HG02938 (cell line): ENCODE data around the gene LAD1.

Experiments
- ATAC-seq: cut with Tn5 transposase; IDR thresholded peaks from one replicate; pipeline ENCODE4 v1.9.1; 2021; ENCODE audit warnings: mild to moderate bottlenecking, moderate library complexity; ENCODE audit not compliant: unreplicated experiment

Gene LAD1

DNA sequence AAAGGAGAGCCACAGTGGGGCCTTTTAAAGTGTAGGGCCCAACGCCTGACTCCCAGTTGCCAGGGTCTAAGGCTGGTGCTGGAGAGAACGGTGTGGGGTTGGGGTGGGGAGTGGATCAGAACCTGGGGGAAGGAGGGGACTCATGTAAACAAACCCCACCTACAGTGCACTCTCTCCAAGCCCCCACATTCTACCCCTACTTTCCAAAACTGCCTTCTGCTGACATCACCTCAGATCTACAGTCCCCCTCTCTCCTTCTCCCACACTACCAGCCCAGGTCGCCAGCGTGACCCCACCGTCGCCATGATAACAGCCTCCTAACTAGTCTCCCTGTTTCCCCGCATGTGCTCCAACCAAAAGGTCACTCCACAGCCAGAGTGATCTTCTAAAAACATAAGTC is 48.2 kb downstream of the LAD1 start:
- ATAC-seq: no peak

- no peak for ATAC-seq
Measured at GRCh38 chr1:201350361-201350725, 48.8 kb downstream of the LAD1 start.

GRCh38 chr1:201349092-201349491 is 50.0 kb downstream of the LAD1 start:
- no peak for ATAC-seq

- ATAC-seq: no peak
Measured at GRCh38 chr1:201348211-201348566, 50.9 kb downstream of the LAD1 start.

DNA sequence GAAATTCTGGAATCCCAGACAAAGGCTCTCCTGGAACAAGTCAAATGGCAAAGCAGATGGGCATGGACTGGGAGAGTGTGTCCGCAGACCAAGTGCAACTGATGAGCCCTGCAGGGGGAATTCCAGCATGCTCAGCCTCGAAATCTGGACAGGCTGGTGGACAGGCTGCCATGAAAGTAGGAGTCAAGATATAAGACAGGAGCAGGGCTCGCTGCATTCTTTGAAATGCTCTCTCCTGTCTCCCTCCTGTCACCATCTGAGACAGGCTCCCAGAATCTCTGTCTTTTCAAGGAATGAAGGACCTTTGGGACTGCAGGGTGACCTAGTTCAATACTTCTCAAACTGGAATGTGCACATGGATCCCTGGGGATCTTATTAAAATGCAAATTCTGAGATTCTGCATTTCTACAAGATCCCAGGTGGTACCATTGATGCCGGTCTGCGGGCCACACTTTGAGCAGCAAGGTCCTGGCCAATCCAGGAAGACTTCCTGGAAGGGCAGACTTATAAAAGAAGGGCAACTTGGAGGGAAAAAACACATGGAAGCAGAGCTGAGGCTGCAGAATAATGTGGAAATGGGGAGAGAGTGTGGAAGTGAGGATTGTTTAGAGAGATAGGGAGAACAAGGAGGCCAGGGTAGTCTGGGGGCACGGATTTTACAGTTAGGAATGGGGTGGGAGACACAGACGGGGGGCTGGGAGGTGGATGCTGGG is 51.5 kb downstream of the LAD1 start:
- no peak for ATAC-seq

GRCh38 chr1:201346987-201347386 is 52.1 kb downstream of the LAD1 start:
- ATAC-seq: no peak

- no peak for ATAC-seq
Measured at GRCh38 chr1:201346337-201346939, 52.7 kb downstream of the LAD1 start.

DNA sequence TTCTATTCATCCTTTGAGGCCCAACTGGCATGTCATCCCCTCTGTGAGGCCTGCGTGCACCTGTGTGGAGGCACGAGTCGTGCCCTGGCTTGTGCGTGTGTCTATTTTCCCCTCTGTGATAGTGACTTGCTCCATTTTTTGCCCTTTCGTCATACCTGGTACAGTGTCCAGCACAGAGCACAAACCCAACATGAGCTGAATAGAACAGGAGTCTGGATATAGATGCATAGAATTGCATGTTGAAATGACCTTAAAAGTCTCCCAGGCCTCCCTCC is 54.1 kb downstream of the LAD1 start:
- ATAC-seq: no peak

DNA sequence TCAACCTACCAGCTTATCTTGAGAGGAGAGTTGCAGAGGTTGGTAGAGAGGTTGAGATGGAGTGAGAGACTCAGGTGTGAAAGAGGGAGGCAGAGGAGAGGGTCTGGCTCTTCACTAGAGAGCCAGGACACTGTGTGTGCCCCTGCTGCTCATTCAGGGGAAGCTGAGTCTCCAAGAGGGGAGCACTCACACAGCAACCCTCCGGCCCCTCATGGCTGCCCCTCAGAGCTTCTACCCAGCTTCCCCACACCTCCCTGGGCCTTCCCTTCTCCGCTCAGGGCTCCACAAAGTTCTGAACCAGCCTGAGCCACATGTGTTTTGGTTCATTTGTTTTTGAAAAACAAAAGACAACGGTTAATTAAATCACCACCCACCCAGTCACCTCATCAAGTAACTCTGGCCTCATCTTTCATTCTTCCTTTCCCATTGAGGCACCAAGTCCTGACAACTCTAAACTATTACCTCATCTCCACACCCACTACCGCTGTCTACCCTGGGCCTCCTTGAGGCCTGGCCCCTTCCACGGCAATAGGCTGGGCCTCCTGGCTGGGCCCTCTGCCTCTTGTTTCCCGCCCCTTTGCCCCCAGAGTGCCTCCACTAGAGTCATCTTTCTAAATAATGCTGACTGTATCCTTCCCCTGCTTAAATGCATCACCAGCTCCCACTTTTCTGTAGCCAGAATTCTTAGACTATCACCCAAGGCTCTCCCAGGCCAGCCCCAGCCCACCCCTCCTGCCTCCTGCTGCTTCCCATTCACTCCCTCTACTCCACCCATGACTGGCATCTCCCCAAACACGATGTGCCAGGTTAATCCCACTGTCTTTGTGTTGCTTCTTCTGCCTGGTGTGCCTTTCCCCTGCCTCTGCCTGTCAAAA is 54.7 kb downstream of the LAD1 start:
- ATAC-seq: no peak

DNA sequence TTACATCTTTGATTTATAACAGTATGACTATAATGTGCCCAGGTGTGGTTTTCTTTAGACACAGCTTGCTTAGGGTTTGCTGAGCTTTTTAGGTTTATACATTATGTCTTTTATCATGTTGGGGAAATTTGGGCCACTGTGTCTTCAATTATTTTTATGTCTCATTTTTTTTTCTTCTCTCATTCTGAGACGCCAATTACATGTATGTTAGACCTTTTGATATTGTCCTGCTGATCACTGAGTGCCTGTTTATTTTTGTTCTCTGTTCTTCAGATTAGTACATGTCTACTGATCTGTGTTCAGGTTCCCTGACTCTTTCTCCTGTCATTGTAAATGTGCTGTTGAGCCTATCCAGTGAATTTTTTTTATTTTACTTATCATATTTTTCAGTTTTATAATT is 57.7 kb downstream of the LAD1 start:
- ATAC-seq: no peak

DNA sequence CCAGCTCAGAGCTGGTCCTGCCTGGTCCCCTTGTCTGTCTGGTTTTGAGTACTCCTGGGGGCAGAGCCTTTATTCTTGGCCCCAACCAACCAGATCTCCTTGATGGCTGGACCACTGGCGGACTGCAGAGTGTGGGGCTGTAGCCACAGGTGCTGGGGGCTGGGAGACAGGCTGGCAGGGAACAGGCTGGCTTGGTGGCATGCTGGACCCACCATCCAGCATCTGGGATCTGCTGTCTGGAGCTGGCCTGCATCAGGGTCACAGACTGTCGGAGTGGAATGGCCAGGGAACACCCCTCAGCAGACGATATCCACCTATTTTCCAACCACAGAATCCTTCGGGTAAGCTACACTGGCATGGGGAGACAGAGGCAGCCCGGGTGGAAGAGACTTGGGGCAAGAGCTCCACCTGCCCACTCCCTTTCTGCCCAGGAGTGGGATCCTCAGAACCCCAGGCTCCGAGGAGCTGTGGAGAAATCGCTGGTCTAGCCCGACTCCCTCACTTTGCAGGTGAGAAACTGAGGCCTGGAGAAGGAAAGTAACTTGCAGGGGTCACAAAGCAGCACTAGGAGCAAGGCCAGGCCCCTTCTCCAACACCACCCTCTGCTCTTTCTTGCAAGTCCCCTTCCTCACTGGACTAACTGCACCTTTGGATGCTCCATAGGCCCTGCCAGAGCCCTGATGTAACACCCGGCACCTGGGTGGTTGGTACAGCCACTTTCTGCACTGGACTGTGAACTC is 62.2 kb downstream of the LAD1 start:
- no peak for ATAC-seq

DNA sequence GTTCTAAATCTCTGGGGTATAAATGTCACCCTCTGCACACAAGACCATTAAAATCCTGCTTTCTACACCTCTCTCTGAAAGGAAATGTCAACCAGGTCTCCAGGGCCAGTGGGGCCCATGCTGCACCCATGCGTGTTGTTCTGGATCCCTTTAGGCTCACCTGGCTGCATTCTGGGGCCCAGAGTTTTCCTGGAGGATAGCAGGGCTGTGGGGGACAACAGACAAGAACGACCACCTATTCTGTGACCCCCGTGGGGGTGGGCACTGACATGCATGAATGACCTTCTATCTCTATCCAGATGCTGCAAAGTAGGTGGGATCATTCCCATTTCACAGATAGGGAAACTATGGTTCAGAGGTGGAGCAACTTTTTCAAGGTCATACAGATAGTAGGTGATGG is 63.2 kb downstream of the LAD1 start:
- ATAC-seq: no peak

GRCh38 chr1:201335174-201335870 is 63.8 kb downstream of the LAD1 start:
- no peak for ATAC-seq

DNA sequence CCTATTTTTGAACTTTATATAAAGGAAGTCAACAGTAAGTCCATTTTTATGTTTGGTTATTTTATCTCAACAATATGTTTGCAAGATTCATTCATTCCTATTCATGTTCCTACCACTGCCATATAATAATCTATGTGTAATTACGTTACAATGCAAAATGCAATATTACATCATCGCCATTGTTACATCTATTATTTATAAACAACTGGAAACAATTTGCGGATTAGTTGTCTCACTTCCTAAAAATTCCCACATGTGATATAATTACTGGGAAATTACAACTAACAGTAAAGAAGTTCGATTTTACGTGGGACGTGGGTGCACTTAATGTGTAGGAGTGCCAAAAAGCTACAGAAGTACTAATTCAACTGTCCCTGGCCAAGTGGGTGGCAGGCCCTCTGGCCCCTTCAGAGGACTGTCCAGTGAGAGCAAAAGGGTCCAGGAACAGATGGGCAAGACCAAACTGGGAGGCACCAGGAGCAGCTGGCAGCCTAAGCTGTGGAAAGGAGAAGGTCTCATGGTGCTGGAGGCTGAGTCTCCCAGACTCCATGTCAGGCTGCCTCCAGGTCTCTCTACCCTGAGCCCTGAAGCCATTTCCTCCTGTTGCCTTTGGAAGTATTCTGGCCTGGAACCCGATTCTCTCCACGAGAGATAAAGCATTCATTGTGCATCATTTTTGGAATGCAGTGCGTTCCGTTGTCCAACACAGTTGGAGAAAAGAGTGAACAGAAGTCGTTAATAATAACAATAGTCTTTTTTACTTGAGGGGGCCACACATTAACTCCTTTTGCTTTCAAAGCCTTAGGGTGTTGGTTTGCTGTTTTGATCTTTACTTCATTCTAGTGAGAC is 64.6 kb downstream of the LAD1 start:
- ATAC-seq: no peak

- ATAC-seq: no peak
Measured at GRCh38 chr1:201332616-201333335, 66.3 kb downstream of the LAD1 start.

GRCh38 chr1:201332021-201332420 is 67.1 kb downstream of the LAD1 start:
- no peak for ATAC-seq

DNA sequence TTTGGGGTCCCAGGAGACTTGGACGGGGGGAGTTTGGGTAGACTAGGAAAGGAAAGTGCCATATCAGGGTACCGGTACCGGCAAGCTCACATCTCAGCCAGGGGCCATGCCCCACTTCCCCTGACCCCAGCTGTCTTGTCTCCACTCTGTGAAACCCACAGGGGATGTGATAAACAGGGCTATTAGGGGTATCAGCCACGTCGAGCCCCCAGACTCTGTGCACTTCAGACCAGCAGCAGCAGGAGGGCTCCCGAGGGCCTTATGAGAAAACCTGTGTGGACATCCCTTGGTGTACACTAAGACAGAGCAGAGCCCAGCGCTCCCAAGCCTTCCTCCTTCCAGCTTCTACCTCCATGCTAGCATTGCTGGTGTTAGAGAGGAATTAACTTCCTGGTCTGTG is 68.0 kb downstream of the LAD1 start:
- ATAC-seq: no peak
